GM18951 (cell line): Measurements from ENCODE around the gene SRRM2.

Source experiments
- POLR2A ChIP-seq: IDR thresholded peaks from 4 replicates; pipeline ENCODE4 v1.6.1; 2011; ENCODE audit warnings: mild to moderate bottlenecking; ENCODE audit not compliant: insufficient read length, insufficient read depth; ENCODE audit errors: extremely low read depth
- in situ Hi-C: fragments of 300-500 bp; cut with MboI; formaldehyde crosslinking; loops from one replicate; pipeline ENCODE4 v1.12.0; 2022; ENCODE audit warnings: low sequenced_read_pairs, mixed read lengths, inconsistent platforms; ENCODE audit not compliant: unreplicated experiment

SRRM2 gene

DNA sequence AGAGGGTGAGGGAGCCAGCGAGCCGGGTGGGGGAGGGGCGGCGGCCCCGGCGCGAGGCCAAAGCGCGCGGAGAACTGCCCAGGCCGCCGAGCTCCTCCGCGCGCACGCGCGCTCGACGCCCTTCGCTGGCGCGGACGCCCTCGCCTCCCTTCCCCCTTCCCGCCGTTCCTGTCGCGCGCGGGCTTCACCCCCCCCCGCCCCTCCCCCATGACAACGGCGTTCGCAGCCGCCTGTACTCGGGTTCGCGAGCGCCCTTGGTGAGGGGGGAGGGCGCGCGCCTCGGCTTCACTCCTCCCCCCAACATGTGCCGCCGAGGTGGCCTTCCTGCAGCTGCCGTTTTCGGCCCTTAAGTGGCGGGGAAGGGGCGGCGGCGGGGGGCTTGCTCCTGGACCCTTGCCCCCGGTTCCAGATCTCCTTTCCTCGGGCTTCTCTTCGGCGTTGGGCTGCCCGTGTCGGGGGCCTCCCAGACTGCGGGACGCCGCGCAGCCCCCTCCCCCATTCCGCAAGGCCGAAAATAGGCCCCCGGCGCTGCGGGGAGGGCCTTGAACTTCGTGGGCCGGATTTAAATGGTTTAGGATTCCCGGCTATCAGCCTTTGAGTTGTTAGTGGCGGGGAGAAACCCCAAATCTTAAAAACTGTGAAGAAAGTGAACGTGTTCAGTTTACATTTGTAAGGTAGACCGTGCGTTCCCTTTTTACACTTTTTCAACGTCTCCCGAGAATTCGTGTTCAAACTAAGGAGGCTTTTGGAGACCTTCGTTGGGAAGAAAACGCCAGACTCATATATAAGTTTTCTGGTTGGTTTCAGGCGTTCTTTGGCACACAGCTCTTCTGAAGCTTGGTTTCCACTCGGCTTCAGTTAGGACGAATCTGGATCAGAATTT, 653 bp downstream of the SRRM2 start:
- in situ Hi-C loops, result no loop called here
- no peak for TF ChIP-seq POLR2A

- no peak for TF ChIP-seq POLR2A
- in situ Hi-C loops, result no loop called here
Observed at GRCh38 chr16:2753733-2754020, 1.2 kb downstream of the SRRM2 start.

GRCh38 chr16:2755158-2755557, 2.7 kb downstream of the SRRM2 start:
- no peak for TF ChIP-seq POLR2A
- in situ Hi-C loops, result no loop called here

GRCh38 chr16:2756288-2757015, 4.0 kb downstream of the SRRM2 start:
- in situ Hi-C loops, result no loop called here
- no peak for TF ChIP-seq POLR2A

GRCh38 chr16:2757344-2757743, 4.9 kb downstream of the SRRM2 start:
- TF ChIP-seq POLR2A, result no peak
- in situ Hi-C loops, result no loop called here

DNA sequence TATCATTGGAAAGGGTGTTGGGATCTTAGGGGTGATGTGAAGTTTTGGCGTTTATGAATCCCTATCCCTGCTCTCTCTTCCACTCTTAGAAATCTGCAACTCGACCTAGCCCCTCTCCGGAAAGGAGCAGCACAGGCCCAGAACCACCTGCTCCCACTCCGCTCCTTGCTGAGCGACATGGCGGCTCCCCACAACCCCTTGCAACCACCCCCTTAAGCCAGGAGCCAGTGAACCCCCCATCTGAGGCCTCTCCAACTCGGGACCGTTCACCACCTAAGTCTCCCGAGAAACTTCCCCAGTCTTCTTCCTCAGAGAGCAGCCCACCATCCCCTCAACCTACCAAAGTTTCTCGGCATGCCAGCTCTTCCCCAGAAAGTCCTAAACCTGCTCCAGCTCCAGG, 9.0 kb downstream of the SRRM2 start:
- in situ Hi-C loops, result no loop called here
- no peak for TF ChIP-seq POLR2A

GRCh38 chr16:2761886-2762583, 9.6 kb downstream of the SRRM2 start:
- in situ Hi-C loops, result no loop called here

GRCh38 chr16:2762711-2763110, 10.3 kb downstream of the SRRM2 start:
- no peak for TF ChIP-seq POLR2A
- in situ Hi-C loops, result no loop called here

More at GRCh38 chr16:2761886-2762583, 9.6 kb downstream of the SRRM2 start:
- no peak for TF ChIP-seq POLR2A

GRCh38 chr16:2763173-2763572, 10.7 kb downstream of the SRRM2 start:
- TF ChIP-seq POLR2A, result no peak
- in situ Hi-C loops, result no loop called here

- in situ Hi-C loops, result no loop called here
- no peak for TF ChIP-seq POLR2A
Observed at GRCh38 chr16:2764718-2765117, 12.3 kb downstream of the SRRM2 start.

DNA sequence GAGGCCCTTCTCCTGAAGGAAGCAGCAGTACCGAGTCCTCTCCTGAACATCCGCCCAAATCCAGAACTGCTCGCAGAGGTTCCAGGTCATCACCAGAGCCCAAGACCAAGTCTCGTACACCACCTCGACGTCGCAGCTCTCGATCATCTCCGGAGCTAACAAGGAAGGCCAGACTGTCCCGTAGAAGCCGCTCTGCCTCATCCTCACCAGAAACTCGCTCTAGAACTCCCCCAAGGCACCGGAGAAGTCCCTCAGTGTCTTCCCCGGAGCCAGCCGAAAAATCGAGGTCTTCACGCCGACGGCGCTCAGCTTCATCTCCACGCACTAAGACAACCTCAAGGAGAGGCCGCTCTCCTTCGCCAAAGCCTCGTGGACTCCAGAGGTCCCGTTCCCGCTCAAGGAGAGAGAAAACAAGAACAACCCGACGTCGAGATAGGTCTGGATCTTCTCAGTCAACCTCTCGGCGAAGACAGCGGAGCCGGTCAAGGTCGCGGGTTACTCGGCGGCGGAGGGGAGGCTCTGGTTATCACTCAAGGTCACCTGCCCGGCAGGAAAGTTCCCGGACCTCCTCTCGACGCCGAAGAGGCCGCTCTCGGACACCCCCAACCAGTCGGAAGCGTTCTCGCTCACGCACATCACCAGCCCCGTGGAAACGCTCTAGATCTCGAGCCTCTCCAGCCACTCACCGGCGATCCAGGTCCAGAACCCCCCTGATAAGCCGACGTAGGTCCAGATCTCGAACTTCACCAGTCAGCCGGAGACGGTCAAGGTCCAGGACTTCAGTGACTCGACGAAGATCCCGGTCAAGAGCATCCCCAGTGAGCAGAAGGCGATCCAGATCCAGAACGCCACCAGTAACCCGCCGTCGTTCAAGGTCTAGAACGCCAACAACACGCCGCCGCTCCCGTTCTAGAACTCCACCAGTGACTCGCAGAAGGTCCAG, 13.3 kb downstream of the SRRM2 start:
- in situ Hi-C loops, result no loop called here
- TF ChIP-seq POLR2A, result no peak

DNA sequence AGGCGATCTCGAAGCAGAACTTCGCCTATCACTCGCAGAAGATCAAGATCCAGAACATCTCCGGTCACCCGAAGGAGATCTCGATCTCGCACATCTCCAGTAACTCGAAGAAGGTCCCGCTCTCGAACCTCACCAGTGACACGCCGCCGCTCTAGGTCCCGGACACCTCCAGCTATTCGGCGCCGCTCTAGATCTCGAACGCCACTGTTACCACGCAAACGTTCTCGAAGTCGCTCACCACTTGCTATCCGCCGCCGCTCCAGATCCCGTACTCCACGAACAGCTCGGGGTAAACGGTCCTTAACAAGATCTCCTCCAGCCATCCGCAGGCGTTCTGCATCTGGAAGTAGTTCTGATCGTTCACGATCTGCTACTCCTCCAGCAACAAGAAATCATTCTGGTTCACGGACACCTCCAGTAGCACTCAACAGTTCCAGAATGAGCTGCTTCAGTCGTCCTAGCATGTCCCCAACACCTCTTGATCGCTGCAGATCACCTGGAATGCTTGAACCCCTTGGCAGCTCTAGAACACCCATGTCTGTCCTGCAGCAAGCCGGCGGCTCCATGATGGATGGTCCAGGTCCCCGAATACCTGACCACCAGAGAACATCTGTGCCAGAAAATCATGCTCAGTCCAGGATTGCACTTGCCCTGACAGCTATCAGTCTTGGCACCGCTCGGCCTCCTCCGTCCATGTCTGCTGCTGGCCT, 14.1 kb downstream of the SRRM2 start:
- no peak for TF ChIP-seq POLR2A
- in situ Hi-C loops, result no loop called here
